GM19438 (cell line): ENCODE measurements around the gene CNKSR3.
"Not testable (repeated sequence)": the region's sequence is repeated elsewhere in the genome, so short reads cannot be mapped to it uniquely, and the experiment has no call there.

Source experiments
- ATAC-seq: cut with Tn5 transposase; IDR thresholded peaks from one replicate; pipeline ENCODE4 v1.9.1; 2021; ENCODE audit warnings: low read depth; ENCODE audit not compliant: unreplicated experiment

CNKSR3 gene

GRCh38 chr6:154510144-154510905 is at the start of gene CNKSR3:
TSS of gene CNKSR3 (minus strand) at chr6:154510685. CDS start at chr6:154510114, 571 bp downstream.
- ATAC-seq: peak; percentile 65

- no peak for ATAC-seq
These were observed 48.5 kb upstream of the CNKSR3 start for GRCh38 chr6:154558984-154559383.

DNA sequence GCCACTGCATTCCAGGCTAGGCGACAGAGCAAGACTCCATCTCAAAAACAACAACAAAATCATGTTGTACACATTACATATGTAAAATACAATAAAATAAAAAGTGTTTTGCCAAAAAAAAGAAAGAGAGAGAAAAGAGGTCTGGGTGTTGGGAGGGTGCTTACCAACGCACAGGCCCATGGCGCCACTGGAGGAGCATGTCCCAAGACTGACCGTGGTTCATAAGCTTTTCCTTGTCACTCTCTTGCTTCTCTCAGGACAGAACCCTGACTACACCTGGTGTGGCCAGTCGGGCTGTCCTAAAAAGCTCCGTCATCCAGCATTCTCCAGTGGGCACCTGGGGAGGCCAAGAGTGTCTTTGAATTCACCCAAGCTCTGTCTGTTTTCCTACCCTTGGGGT is 48.0 kb upstream of the CNKSR3 start:
- no peak for ATAC-seq

GRCh38 chr6:154555073-154555677 is 44.7 kb upstream of the CNKSR3 start:
- no peak for ATAC-seq

- ATAC-seq: no peak
These were observed 44.0 kb upstream of the CNKSR3 start for GRCh38 chr6:154554491-154554890.

DNA sequence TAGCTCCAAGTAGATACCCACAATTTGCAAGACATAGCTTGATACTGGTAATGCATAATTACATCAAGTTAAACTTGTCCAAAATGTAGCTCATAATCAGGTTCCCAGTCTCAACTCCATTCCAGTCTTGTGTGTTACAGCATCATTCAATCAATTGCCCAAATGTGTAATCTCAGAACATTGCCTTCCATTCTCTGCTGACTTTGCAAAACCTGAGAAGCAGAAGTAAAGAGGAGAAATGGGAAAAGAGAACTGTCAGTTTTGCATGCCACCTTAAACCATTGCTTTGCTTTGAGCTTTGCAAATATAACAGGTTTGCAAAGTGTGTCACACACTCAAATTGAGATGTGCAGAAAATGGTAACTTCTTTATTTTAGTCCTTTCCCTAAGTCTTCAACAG is 40.3 kb upstream of the CNKSR3 start:
- no peak for ATAC-seq

DNA sequence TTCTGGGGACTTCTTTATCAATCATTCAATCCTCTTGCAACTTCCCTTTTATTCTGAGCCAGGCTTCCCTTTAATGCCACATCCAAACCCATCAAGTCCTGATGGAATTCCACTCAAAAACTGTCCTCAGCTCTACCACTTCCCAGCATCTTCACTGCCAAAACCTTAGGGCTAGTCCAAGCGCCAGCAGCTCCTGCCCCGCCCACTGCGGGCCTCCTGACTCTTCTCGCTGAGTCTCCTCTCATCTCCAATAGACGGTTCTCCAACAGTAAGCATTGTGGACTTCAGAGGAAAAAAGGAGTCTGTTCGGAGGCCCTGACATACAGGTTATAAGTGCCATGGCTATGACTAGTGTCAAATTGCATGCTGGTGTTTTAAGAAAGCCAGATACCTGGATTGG is 38.7 kb upstream of the CNKSR3 start:
- no peak for ATAC-seq

GRCh38 chr6:154548130-154548830 is 37.8 kb upstream of the CNKSR3 start:
- ATAC-seq: no peak

- ATAC-seq: no peak
These were observed 33.1 kb upstream of the CNKSR3 start for GRCh38 chr6:154543628-154544027.

DNA sequence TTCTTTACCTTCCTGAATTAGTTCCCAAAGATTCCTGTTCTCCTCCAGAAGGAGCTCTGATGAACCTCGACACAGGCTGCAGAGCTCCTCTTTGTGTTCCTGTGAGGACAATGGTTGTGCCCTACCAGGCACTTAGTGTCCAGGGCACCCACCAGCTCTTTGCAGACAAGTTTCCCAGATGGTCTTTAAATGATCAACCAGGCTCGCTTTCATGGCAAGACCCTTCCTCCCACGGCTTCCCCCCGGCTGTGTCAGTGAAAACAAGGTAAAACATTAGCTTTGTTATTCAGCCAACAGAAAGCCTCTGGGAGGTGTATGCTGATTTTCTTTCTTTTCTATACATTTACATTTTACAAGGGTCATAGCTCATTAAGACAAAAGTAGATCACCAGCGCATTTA is 32.3 kb upstream of the CNKSR3 start:
- no peak for ATAC-seq

DNA sequence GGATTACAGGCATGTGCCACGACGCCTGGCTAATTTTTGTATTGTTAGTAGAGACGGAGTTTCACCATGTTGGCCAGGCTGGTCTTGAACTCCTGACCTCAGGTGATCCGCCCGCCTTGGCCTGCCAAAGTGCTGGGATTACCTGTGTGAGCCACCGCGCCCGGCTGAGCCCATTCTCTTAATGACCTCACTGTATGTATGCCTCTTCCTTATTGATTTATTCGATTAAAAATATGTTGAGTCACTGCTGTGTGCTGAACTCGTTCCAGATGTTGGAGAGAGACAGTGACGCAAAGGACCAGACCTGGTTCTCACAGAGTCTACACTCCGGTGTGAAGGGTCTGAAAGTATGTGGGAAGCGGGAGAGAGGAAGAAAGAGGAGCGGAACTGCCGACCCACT is 31.4 kb upstream of the CNKSR3 start:
- ATAC-seq: not testable (repeated sequence)

DNA sequence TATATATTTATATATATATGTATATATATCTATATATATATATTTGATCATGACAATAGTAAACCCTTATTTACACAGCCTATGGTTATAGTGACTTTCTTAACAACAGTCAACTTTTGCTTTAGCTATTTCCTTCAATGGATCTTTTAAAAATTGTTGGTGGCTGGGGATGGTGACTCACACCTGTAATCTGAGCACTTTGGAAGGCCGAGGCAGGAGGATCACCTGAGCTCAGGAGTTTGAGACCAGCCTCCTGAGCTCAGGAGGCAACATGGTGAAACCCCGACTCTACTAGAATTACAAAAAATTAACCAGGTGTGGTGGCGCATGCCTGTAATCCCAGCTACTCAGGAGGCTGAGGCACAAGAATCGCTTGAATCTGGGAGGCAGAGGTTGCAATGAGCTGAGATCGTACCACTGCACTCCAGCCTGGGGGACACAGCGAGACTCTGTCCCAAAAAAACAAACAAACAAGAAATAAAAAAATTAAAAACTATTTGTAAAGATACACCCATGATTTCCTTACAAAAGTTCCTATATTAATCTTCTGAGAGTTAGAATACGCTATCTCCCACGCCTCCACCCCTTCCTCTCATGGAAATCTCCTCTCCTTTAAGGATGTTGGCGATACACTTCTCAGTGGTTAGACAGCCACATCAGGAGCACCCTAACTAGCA is 29.2 kb upstream of the CNKSR3 start:
- no peak for ATAC-seq

DNA sequence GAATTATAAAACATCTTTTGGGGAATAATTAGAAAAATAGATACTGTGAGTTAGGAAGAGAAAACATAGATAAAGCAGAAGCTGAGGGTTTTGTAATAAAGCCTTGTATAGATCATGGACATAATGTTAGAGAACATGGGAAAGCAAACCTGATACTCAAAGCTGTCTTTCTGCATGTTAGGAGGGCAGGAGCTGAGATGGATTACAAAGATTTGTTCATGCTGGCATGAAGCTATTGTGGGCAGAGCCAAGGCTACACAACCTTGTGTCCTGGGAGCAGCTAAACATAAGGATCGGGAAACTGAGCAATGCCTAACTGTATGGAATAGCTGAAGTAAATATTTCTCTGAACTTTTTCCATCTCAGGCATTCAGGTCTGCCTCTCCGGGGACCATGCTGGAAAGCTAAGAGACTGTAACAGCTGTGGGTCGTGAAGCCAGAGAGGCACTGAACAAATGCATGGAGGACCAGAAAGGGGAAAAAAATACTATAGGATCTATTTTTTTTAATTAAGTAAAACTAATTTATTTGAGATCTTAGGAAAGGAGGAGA is 28.2 kb upstream of the CNKSR3 start:
- no peak for ATAC-seq

DNA sequence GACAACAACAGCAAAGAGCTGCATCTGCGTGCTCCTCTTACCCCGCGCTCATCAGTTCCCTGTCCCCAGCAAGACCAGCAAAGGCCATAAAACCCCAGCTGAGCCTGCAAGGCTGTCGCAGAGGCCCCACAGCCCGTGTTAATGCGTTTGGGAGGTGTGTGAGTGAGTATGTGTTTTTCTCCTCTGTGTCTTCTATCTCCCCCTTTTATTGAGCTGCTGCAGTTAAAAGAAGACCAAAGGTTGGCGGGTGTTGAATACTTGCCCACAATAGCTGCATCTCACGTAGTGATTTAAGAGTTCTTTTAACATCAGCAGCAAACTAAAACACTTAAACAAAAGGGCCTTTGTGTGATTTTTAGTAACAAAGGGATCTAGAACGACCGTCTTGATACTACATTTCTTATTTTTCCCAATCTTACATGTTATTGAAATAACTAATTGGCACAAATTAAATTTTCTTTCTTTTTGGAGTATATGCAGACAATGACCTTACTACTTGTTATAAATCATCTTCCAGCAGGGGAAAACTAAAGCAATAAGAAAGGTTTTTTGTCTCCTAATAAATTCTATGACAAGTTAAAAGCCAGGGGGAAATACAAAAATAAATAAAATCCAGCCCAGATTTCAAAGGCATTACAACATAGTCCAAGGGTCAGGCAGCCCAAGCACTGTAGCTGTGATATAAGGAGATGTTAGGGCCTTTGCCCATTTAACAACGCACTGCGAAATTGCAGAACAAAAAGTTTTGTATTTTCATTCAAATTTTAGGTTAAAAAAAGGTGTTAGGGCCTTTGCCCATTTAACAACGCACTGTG is 27.2 kb upstream of the CNKSR3 start:
- no peak for ATAC-seq

- no peak for ATAC-seq
These were observed 26.5 kb upstream of the CNKSR3 start for GRCh38 chr6:154536999-154537398.

DNA sequence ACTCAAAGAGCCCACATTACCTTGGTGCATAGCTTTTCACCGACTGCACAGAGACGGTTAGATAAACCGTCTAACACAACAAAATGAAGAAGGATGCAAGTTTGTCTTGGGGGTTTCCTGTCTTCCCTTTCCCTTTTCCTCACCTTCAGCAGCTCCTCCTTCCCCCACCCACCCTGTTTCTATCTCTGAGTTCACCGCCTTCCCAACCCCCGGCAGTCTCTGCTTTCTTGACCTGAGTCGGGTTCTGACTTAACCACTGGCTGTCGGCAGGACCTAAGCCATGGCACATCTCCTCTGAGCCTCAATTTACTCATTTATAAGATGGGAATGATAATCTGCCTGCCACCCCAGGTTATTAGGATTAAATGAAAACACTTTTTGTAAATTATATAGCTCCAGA is 25.8 kb upstream of the CNKSR3 start:
- ATAC-seq: no peak

DNA sequence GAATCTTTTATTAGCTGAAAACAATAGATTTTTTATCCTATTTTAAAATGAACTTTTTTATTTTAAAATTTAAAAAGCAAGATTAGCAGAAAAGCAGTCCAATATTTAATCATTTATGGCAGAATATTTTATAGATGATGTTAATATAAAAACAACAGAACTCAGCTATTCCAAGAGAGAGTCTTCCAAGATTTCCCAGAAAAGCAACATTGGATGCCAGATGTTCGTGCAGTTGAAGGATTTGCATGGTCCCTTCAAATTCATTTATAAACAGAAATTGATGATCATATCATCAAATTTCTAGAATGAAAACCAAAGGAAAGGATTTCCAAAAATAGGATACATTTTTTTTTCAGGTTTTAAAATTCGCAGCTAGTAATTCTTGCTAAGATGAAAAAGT is 25.4 kb upstream of the CNKSR3 start:
- ATAC-seq: no peak

DNA sequence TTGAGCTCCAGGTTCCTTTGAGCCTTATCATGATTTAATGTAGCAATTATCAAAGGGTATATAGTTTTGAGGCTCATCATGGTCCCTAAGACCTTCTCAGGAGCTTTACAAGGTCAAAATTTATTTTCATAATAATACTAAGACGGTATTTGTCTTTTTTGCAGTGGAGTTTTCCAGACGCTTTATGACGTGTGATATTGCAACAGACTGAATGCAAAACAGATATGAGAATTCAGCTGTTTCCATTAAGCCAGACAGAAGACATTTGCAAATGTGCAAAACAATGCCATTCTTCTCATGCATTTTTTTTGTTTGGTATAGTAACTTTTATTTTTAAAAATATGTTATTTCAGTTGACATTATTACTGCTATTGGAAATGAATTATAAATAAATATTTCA is 24.7 kb upstream of the CNKSR3 start:
- no peak for ATAC-seq

- no peak for ATAC-seq
These were observed 24.0 kb upstream of the CNKSR3 start for GRCh38 chr6:154534531-154534930.

DNA sequence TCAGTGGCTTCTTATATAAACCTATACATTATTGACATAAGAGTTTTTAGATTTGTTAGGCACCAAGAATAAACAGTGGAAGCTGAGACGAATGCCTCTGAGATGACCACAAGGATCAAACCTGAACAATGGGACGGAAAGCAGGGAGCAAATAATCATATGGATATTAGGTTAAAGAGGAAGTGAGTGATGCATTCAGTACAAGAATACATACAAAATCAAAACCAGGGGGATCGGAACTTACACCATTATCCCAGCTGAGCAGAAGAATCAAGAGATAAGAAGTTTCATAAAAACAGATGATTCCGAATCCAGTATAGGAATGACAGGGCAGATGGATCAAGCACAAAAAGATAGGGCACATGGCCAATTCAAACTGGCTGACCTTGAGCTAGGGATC is 21.9 kb upstream of the CNKSR3 start:
- no peak for ATAC-seq
